Measurements from ENCODE around the gene HCST. TPM values are rescaled to one million over a fixed set of nuclear protein-coding genes. Genes with fewer than 3 reads are reported as not detected.

The HCST gene
- total and polyA plus RNA-seq, 2 of the 13 experiments (the other 11 are each of a cell fraction or from before 2014, with no cell fraction given) = 0.24 to 1.2 TPM

- TF ChIP-seq AKNA (CRISPR knock-in tag; IDR thresholded peaks at IDR 0.05; ENCODE audit: borderline replicate concordance) (peak; percentile 92; the same call in 1 of the 2 replicates), PBX3 (CRISPR knock-in tag; IDR thresholded peaks at IDR 0.05; ENCODE audit: borderline replicate concordance) (peak; percentile 86), ZFP36 (IDR thresholded peaks at IDR 0.05; ENCODE audit: borderline replicate concordance, low read depth, low read length, partially characterized antibody) (no peak), ZNF292 (CRISPR knock-in tag; IDR thresholded peaks at IDR 0.05; ENCODE audit: borderline replicate concordance, low read depth) (no peak), ETV5 (CRISPR knock-in tag; IDR thresholded peaks at IDR 0.05; ENCODE audit: borderline replicate concordance) (peak; percentile 54), BORCS8-MEF2B (CRISPR knock-in tag; IDR thresholded peaks at IDR 0.05) (peak; percentile 95), SNAPC2 (CRISPR knock-in tag; IDR thresholded peaks at IDR 0.05) (peak; percentile 79; the same call in 1 of the 2 replicates), SNAPC5 (CRISPR knock-in tag; IDR thresholded peaks at IDR 0.05; ENCODE audit: borderline replicate concordance) (no peak), THAP9 (CRISPR knock-in tag; IDR thresholded peaks at IDR 0.05; ENCODE audit: borderline replicate concordance) (peak; percentile 73; the same call in 1 of the 2 replicates), JARID2 (CRISPR knock-in tag; IDR thresholded peaks at IDR 0.05; ENCODE audit: insufficient replicate concordance) (no peak), ZBTB42 (CRISPR knock-in tag; IDR thresholded peaks at IDR 0.05) (no peak), CREB1 (IDR thresholded peaks at IDR 0.05) (no peak), CREB1 (CRISPR knock-in tag; IDR thresholded peaks at IDR 0.05) (no peak), TRAFD1 (CRISPR knock-in tag; IDR thresholded peaks at IDR 0.05; ENCODE audit: borderline replicate concordance) (no peak; the same call in 1 of the 2 replicates), ZNF136 (CRISPR knock-in tag; IDR thresholded peaks at IDR 0.05; ENCODE audit: low read depth) (0 out of 2 replicates have a peak, but pooled peaks have one; percentile 35), ARNTL (CRISPR knock-in tag; IDR thresholded peaks at IDR 0.05) (peak; percentile 72), ZNF431 (CRISPR knock-in tag; IDR thresholded peaks at IDR 0.05; ENCODE audit: borderline replicate concordance, low read depth) (peak; percentile 72; the same call in 1 of the 2 replicates)
Observed at GRCh38 chr19:35879770-35880317, 22.5 kb upstream of the HCST start (continued).
